ENCODE results near the gene SLC24A3. TPM values are rescaled to one million over a fixed set of nuclear protein-coding genes. Genes with fewer than 3 reads are reported as not detected.

Gene SLC24A3
- polyA plus RNA-seq, 1 donor, result 9.9 TPM

DNA sequence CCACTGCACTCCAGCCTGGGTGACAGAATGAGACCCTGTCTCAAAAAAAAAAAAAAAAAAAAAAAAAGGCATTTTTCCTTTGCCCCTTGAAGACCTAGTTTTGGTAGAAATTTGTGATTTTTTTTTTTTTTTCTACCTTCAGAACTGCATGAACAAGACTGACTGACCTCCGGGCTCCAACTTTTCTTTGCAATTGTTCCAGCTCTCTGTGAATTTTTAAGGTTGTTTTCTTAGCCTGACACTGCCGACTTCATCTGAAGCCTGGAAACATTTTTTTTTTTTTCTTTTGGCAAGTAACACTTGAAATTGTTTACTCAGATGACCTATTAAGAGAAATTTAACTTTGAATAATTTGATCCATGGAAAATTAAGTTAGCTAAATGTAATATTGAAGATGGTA, 73.0 kb downstream of the SLC24A3 start:
- H3K36me3 ChIP-seq (ENCODE audit: control insufficient read depth, insufficient read depth, low read length), result no peaks in the 10 kb centered on the region
- H3K27me3 ChIP-seq (ENCODE audit: control insufficient read depth, insufficient read depth, low read length), result no peaks in the 10 kb centered on the region
- DNase-seq, result no peak
- H3K27ac ChIP-seq (ENCODE audit: low read length), result no peak overlapping the region
- 78% methylated on average over 1 of the region's 2 CpGs for WGBS (ENCODE audit: insufficient coverage, low lambda C conversion rate)
- H3K4me3 ChIP-seq (ENCODE audit: low read length), result no peak overlapping the region
- H3K9me3 ChIP-seq (ENCODE audit: control insufficient read depth, low read depth, low read length), result no peaks in the 10 kb centered on the region
- H3K4me1 ChIP-seq (ENCODE audit: control insufficient read depth, insufficient read depth, low read length), result no peaks in the 10 kb centered on the region

- no peaks in the 10 kb centered on the region for H3K4me1 ChIP-seq (ENCODE audit: control insufficient read depth, insufficient read depth, low read length)
- no peak overlapping the region for H3K27ac ChIP-seq (ENCODE audit: low read length)
- no peaks in the 10 kb centered on the region for H3K27me3 ChIP-seq (ENCODE audit: control insufficient read depth, insufficient read depth, low read length)
- no CpG with 5 or more reads among the region's 2 CpGs for WGBS (ENCODE audit: insufficient coverage, low lambda C conversion rate)
- H3K36me3 ChIP-seq (ENCODE audit: control insufficient read depth, insufficient read depth, low read length), result no peaks in the 10 kb centered on the region
- H3K9me3 ChIP-seq (ENCODE audit: control insufficient read depth, low read depth, low read length), result no peaks in the 10 kb centered on the region
- DNase-seq, result no peak
- no peak overlapping the region for H3K4me3 ChIP-seq (ENCODE audit: low read length)
Measured at GRCh38 chr20:19288061-19288460, 75.6 kb downstream of the SLC24A3 start.

GRCh38 chr20:19288636-19289035, 76.2 kb downstream of the SLC24A3 start:
- WGBS (ENCODE audit: insufficient coverage, low lambda C conversion rate), result 0% methylated on average over 1 of the region's 3 CpGs
- Histone ChIP-seq H3K27me3 (ENCODE audit: control insufficient read depth, insufficient read depth, low read length) (no peaks in the 10 kb centered on the region), H3K36me3 (ENCODE audit: control insufficient read depth, insufficient read depth, low read length) (no peaks in the 10 kb centered on the region), H3K27ac (ENCODE audit: low read length) (no peak overlapping the region), H3K4me1 (ENCODE audit: control insufficient read depth, insufficient read depth, low read length) (no peaks in the 10 kb centered on the region), H3K4me3 (ENCODE audit: low read length) (no peak overlapping the region), H3K9me3 (ENCODE audit: control insufficient read depth, low read depth, low read length) (no peaks in the 10 kb centered on the region)
- no peak for DNase-seq

GRCh38 chr20:19289451-19289850, 77.0 kb downstream of the SLC24A3 start:
- WGBS (ENCODE audit: insufficient coverage, low lambda C conversion rate), result no CpG with 5 or more reads among the region's 4 CpGs
- Histone ChIP-seq H3K4me1 (ENCODE audit: control insufficient read depth, insufficient read depth, low read length) (no peaks in the 10 kb centered on the region), H3K27me3 (ENCODE audit: control insufficient read depth, insufficient read depth, low read length) (no peaks in the 10 kb centered on the region), H3K4me3 (ENCODE audit: low read length) (no peak overlapping the region), H3K36me3 (ENCODE audit: control insufficient read depth, insufficient read depth, low read length) (no peaks in the 10 kb centered on the region), H3K9me3 (ENCODE audit: control insufficient read depth, low read depth, low read length) (no peaks in the 10 kb centered on the region), H3K27ac (ENCODE audit: low read length) (no peak overlapping the region)
- DNase-seq, result no peak

GRCh38 chr20:19291024-19291817, 78.8 kb downstream of the SLC24A3 start:
- WGBS (ENCODE audit: insufficient coverage, low lambda C conversion rate), result no CpG with 5 or more reads among the region's 11 CpGs
- Histone ChIP-seq H3K4me3 (ENCODE audit: low read length) (no peak overlapping the region), H3K27ac (ENCODE audit: low read length) (no peak overlapping the region), H3K36me3 (ENCODE audit: control insufficient read depth, insufficient read depth, low read length) (no peaks in the 10 kb centered on the region), H3K9me3 (ENCODE audit: control insufficient read depth, low read depth, low read length) (no peaks in the 10 kb centered on the region), H3K4me1 (ENCODE audit: control insufficient read depth, insufficient read depth, low read length) (no peaks in the 10 kb centered on the region), H3K27me3 (ENCODE audit: control insufficient read depth, insufficient read depth, low read length) (no peaks in the 10 kb centered on the region)
- DNase-seq, result no peak

- H3K4me1 ChIP-seq (ENCODE audit: control insufficient read depth, insufficient read depth, low read length), result no peaks in the 10 kb centered on the region
- H3K9me3 ChIP-seq (ENCODE audit: control insufficient read depth, low read depth, low read length), result no peaks in the 10 kb centered on the region
- DNase-seq, result no peak
- H3K27ac ChIP-seq (ENCODE audit: low read length), result no peak overlapping the region
- WGBS (ENCODE audit: insufficient coverage, low lambda C conversion rate), result no CpG with 5 or more reads among the region's 2 CpGs
- H3K27me3 ChIP-seq (ENCODE audit: control insufficient read depth, insufficient read depth, low read length), result no peaks in the 10 kb centered on the region
- no peaks in the 10 kb centered on the region for H3K36me3 ChIP-seq (ENCODE audit: control insufficient read depth, insufficient read depth, low read length)
- H3K4me3 ChIP-seq (ENCODE audit: low read length), result no peak overlapping the region
Measured at GRCh38 chr20:19291818-19292132, 79.3 kb downstream of the SLC24A3 start.

- no peaks in the 10 kb centered on the region for H3K4me1 ChIP-seq (ENCODE audit: control insufficient read depth, insufficient read depth, low read length)
- no CpG with 5 or more reads among the region's 7 CpGs for WGBS (ENCODE audit: insufficient coverage, low lambda C conversion rate)
- no peak for DNase-seq
- H3K4me3 ChIP-seq (ENCODE audit: low read length), result no peak overlapping the region
- H3K9me3 ChIP-seq (ENCODE audit: control insufficient read depth, low read depth, low read length), result no peaks in the 10 kb centered on the region
- no peaks in the 10 kb centered on the region for H3K27me3 ChIP-seq (ENCODE audit: control insufficient read depth, insufficient read depth, low read length)
- no peaks in the 10 kb centered on the region for H3K36me3 ChIP-seq (ENCODE audit: control insufficient read depth, insufficient read depth, low read length)
- no peak overlapping the region for H3K27ac ChIP-seq (ENCODE audit: low read length)
Measured at GRCh38 chr20:19292254-19292653, 79.8 kb downstream of the SLC24A3 start.

DNA sequence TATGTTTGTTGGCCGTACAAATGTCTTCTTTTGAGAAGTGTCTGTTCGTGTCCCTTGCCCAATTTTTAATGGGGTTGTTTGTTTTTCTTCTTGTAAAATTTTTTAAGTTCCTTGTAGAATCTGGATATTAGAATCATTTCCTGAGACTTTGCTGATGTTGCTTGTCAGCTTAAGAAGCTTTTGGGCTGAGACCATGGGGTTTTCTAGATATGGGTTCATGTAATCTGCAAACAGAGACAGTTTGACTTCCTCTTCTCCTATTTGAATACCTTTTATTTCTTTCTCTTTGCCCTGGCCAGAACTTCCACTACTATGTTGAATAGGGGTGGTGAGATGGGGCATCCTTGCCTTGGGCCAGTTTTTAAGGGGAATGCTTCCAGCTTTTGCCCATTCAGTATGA, 82.6 kb downstream of the SLC24A3 start:
- Histone ChIP-seq H3K4me1 (ENCODE audit: control insufficient read depth, insufficient read depth, low read length) (no peaks in the 10 kb centered on the region), H3K27me3 (ENCODE audit: control insufficient read depth, insufficient read depth, low read length) (no peaks in the 10 kb centered on the region), H3K36me3 (ENCODE audit: control insufficient read depth, insufficient read depth, low read length) (no peaks in the 10 kb centered on the region), H3K27ac (ENCODE audit: low read length) (no peak overlapping the region), H3K9me3 (ENCODE audit: control insufficient read depth, low read depth, low read length) (no peaks in the 10 kb centered on the region), H3K4me3 (ENCODE audit: low read length) (no peak overlapping the region)
- DNase-seq, result no peak
- no CpG with 5 or more reads among the region's 2 CpGs for WGBS (ENCODE audit: insufficient coverage, low lambda C conversion rate)

GRCh38 chr20:19298652-19299051, 86.2 kb downstream of the SLC24A3 start:
- WGBS (ENCODE audit: insufficient coverage, low lambda C conversion rate), result no CpG with 5 or more reads among the region's 3 CpGs
- H3K4me1 ChIP-seq (ENCODE audit: control insufficient read depth, insufficient read depth, low read length), result no peaks in the 10 kb centered on the region

GRCh38 chr20:19300395-19300794, 88.0 kb downstream of the SLC24A3 start:
- no peak for DNase-seq
- Histone ChIP-seq H3K4me1 (ENCODE audit: control insufficient read depth, insufficient read depth, low read length) (no peaks in the 10 kb centered on the region), H3K36me3 (ENCODE audit: control insufficient read depth, insufficient read depth, low read length) (no peaks in the 10 kb centered on the region), H3K9me3 (ENCODE audit: control insufficient read depth, low read depth, low read length) (no peaks in the 10 kb centered on the region), H3K4me3 (ENCODE audit: low read length) (no peak overlapping the region), H3K27me3 (ENCODE audit: control insufficient read depth, insufficient read depth, low read length) (no peaks in the 10 kb centered on the region), H3K27ac (ENCODE audit: low read length) (no peak overlapping the region)
- WGBS (ENCODE audit: insufficient coverage, low lambda C conversion rate), result no CpG with 5 or more reads among the region's 6 CpGs

More at GRCh38 chr20:19298652-19299051, 86.2 kb downstream of the SLC24A3 start:
- H3K36me3 ChIP-seq (ENCODE audit: control insufficient read depth, insufficient read depth, low read length), result no peaks in the 10 kb centered on the region
- no peak overlapping the region for H3K27ac ChIP-seq (ENCODE audit: low read length)
- no peak for DNase-seq
- no peak overlapping the region for H3K4me3 ChIP-seq (ENCODE audit: low read length)
- no peaks in the 10 kb centered on the region for H3K9me3 ChIP-seq (ENCODE audit: control insufficient read depth, low read depth, low read length)
- no peaks in the 10 kb centered on the region for H3K27me3 ChIP-seq (ENCODE audit: control insufficient read depth, insufficient read depth, low read length)

GRCh38 chr20:19301142-19301541, 88.7 kb downstream of the SLC24A3 start:
- H3K27me3 ChIP-seq (ENCODE audit: control insufficient read depth, insufficient read depth, low read length), result no peaks in the 10 kb centered on the region
- no peak for DNase-seq
- H3K9me3 ChIP-seq (ENCODE audit: control insufficient read depth, low read depth, low read length), result no peaks in the 10 kb centered on the region
- H3K4me1 ChIP-seq (ENCODE audit: control insufficient read depth, insufficient read depth, low read length), result no peaks in the 10 kb centered on the region
- H3K36me3 ChIP-seq (ENCODE audit: control insufficient read depth, insufficient read depth, low read length), result no peaks in the 10 kb centered on the region
- no peak overlapping the region for H3K4me3 ChIP-seq (ENCODE audit: low read length)
- WGBS (ENCODE audit: insufficient coverage, low lambda C conversion rate), result no CpG with 5 or more reads among the region's 2 CpGs
- no peak overlapping the region for H3K27ac ChIP-seq (ENCODE audit: low read length)
